ENCODE results near the gene BEND3. TPM values are rescaled to one million over a fixed set of nuclear protein-coding genes. Genes with fewer than 3 reads are reported as not detected.

Gene BEND3
- total RNA-seq, 4 donors from 2014 or later: 0.83 to 2.4 (median 1.6) TPM

DNA sequence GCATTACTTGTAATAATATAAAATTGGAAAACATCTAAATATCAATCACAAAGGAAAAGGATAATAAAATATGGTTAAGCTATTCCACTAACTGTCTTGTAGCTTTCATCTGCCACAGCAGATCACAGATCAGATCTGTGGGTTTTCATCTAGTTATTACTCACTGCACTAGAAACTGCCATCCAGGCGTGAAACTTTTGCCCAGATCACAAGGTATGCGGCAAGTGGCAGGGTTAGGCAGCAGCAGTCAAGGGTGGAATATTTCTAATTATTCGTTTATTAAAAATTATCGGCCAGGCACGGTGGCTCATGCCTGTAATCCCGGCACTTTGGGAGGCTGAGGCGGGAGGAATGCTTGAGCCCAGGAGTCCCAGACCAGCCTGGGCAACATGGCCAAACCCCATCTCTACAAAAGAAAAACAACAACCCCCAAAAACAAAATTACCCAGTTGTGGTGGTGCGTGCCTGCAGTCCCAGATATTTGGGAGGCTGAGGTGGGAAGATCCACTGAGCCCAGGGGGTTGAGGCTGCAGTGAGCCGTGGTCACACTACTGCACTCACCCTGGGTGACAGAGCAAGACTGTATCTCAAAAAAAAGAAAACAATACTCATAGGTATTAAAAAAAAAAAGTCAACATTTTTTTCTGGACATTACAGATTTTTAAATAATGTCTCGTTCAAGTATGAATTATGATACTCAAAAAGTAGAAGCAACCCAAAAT, 32.1 kb downstream of the BEND3 start:
- H3K36me3 ChIP-seq: peaks cover 0 to 8% (median 2%) of the 10 kb centered on the region in 4 donors
- H3K4me3 ChIP-seq: no peak overlapping the region
- no peak for DNase-seq (ENCODE audit: extremely low spot score)
- 84% methylated on average over 10 of the region's 10 CpGs for WGBS
- TF ChIP-seq POLR2AphosphoS5 (IDR thresholded peaks at IDR 0.05) (no peak), POLR2A (IDR thresholded peaks at IDR 0.05; ENCODE audit: low read depth) (no peak), EP300 (IDR thresholded peaks at IDR 0.05) (no peak)
- TF ChIP-seq, protein P1, sequence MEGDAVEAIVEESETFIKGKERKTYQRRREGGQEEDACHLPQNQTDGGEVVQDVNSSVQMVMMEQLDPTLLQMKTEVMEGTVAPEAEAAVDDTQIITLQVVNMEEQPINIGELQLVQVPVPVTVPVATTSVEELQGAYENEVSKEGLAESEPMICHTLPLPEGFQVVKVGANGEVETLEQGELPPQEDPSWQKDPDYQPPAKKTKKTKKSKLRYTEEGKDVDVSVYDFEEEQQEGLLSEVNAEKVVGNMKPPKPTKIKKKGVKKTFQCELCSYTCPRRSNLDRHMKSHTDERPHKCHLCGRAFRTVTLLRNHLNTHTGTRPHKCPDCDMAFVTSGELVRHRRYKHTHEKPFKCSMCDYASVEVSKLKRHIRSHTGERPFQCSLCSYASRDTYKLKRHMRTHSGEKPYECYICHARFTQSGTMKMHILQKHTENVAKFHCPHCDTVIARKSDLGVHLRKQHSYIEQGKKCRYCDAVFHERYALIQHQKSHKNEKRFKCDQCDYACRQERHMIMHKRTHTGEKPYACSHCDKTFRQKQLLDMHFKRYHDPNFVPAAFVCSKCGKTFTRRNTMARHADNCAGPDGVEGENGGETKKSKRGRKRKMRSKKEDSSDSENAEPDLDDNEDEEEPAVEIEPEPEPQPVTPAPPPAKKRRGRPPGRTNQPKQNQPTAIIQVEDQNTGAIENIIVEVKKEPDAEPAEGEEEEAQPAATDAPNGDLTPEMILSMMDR (IDR thresholded peaks at IDR 0.05): no peak
- intact Hi-C loops (cut with DNase I): no loop called here
- no peaks in the 10 kb centered on the region for H3K4me1 ChIP-seq
- H3K27ac ChIP-seq (replicated peaks in 1 of 4): no peak overlapping the region
- H3K9me3 ChIP-seq: no peaks in the 10 kb centered on the region
- no peaks in the 10 kb centered on the region for H3K27me3 ChIP-seq

- 61% methylated on average over 4 of the region's 4 CpGs for WGBS
- Histone ChIP-seq H3K27me3 (no peaks in the 10 kb centered on the region), H3K27ac (replicated peaks in 1 of 4) (no peak overlapping the region), H3K4me1 (no peaks in the 10 kb centered on the region), H3K9me3 (no peaks in the 10 kb centered on the region), H3K4me3 (no peak overlapping the region), H3K36me3 (peaks cover 0 to 8% (median 2%) of the 10 kb centered on the region in 4 donors)
- intact Hi-C loops (cut with DNase I): no loop called here
- DNase-seq (ENCODE audit: extremely low spot score): no peak
- TF ChIP-seq EP300 (IDR thresholded peaks at IDR 0.05): no peak
- TF ChIP-seq, protein P1 (IDR thresholded peaks at IDR 0.05): no peak
- no peak for TF ChIP-seq POLR2A (IDR thresholded peaks at IDR 0.05; ENCODE audit: low read depth)
- TF ChIP-seq POLR2AphosphoS5 (IDR thresholded peaks at IDR 0.05): no peak
Measured at GRCh38 chr6:107082045-107082444, 33.3 kb downstream of the BEND3 start.

DNA sequence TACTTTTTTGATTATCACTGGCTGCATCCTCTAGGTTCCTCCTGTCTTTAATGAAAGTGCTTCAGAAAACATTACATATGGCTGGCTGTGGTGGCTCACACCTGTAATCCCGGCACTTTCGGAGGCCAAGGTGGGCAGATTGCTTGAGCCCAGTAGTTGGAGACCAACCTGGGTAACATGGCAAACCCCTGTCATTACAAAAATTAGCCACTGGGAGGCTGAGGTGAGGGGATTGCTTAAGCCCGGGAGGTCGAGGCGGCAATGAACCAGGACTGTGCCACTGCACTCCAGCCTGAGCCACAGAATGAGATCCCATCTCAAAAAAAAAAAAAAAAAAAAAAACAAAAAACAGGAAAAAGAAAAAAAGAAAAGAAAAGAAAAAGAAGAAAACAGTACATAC, 35.3 kb downstream of the BEND3 start:
- no peak overlapping the region for H3K27ac ChIP-seq (replicated peaks in 1 of 4)
- intact Hi-C loops (cut with DNase I): no loop called here
- DNase-seq (ENCODE audit: extremely low spot score): no peak
- no peaks in the 10 kb centered on the region for H3K27me3 ChIP-seq
- H3K4me3 ChIP-seq: no peak overlapping the region
- H3K4me1 ChIP-seq: no peaks in the 10 kb centered on the region
- H3K36me3 ChIP-seq: peaks cover 0 to 6% (median 2%) of the 10 kb centered on the region in 4 donors
- no peaks in the 10 kb centered on the region for H3K9me3 ChIP-seq
- 80% methylated on average over 5 of the region's 5 CpGs for WGBS
- no peak for TF ChIP-seq POLR2AphosphoS5 (IDR thresholded peaks at IDR 0.05)
- TF ChIP-seq, protein P1 (IDR thresholded peaks at IDR 0.05): no peak
- no peak for TF ChIP-seq POLR2A (IDR thresholded peaks at IDR 0.05; ENCODE audit: low read depth)

GRCh38 chr6:107079429-107079828, 35.9 kb downstream of the BEND3 start:
- intact Hi-C loops (cut with DNase I): no loop called here
- no peak for DNase-seq (ENCODE audit: extremely low spot score)
- H3K9me3 ChIP-seq: no peaks in the 10 kb centered on the region
- no peak overlapping the region for H3K27ac ChIP-seq (replicated peaks in 1 of 4)
- 67% methylated on average over 4 of the region's 4 CpGs for WGBS
- H3K4me3 ChIP-seq: no peak overlapping the region
- TF ChIP-seq EP300 (IDR thresholded peaks at IDR 0.05) (no peak), POLR2AphosphoS5 (IDR thresholded peaks at IDR 0.05) (no peak), POLR2A (IDR thresholded peaks at IDR 0.05; ENCODE audit: low read depth) (no peak)
- TF ChIP-seq, protein P1 (IDR thresholded peaks at IDR 0.05): no peak
- H3K4me1 ChIP-seq: no peaks in the 10 kb centered on the region
- H3K36me3 ChIP-seq: no peaks in the 10 kb centered on the region
- no peaks in the 10 kb centered on the region for H3K27me3 ChIP-seq

- 77% methylated on average over 7 of the region's 7 CpGs for WGBS
- no peak for DNase-seq (ENCODE audit: extremely low spot score)
- TF ChIP-seq POLR2AphosphoS5 (IDR thresholded peaks at IDR 0.05): no peak
- no peak for TF ChIP-seq POLR2A (IDR thresholded peaks at IDR 0.05; ENCODE audit: low read depth)
- TF ChIP-seq EP300 (IDR thresholded peaks at IDR 0.05): no peak
- TF ChIP-seq, protein P1 (IDR thresholded peaks at IDR 0.05): no peak
- intact Hi-C loops (cut with DNase I): no loop called here
- H3K9me3 ChIP-seq: no peaks in the 10 kb centered on the region
- H3K4me1 ChIP-seq: no peaks in the 10 kb centered on the region
- no peak overlapping the region for H3K27ac ChIP-seq (replicated peaks in 1 of 4)
- no peaks in the 10 kb centered on the region for H3K36me3 ChIP-seq
- H3K4me3 ChIP-seq: no peak overlapping the region
- no peaks in the 10 kb centered on the region for H3K27me3 ChIP-seq
Measured at GRCh38 chr6:107077710-107078109, 37.6 kb downstream of the BEND3 start.

Data from esophagus muscularis mucosa (tissue), 4 donors.